Upper lobe of left lung (tissue), 4 donors: ENCODE results near the gene MRTFB.

Experiments
- POLR2A ChIP-seq, 4 donors: fragments of 450-650 bp; IDR thresholded peaks; one replicate each; pipeline ENCODE4 v1.5.1; 2016 to 2017; ENCODE audit warnings: antibody characterized with exemption in 4 of 4, mild to moderate bottlenecking in 2 of 4
- TF ChIP-seq, protein P1 (sequence below), 6 experiments: fragments of 450-650 bp in 4 of 6; fragments of 200-600 bp in 2 of 6; sonication (generic) in 2 of 6; IDR thresholded peaks; one replicate each; pipeline ENCODE4 v1.5.1; 2016 to 2019; ENCODE audit warnings: antibody characterized with exemption in 6 of 6

- no peak for TF ChIP-seq POLR2A (IDR thresholded peaks at IDR 0.05)
- TF ChIP-seq, protein P1, sequence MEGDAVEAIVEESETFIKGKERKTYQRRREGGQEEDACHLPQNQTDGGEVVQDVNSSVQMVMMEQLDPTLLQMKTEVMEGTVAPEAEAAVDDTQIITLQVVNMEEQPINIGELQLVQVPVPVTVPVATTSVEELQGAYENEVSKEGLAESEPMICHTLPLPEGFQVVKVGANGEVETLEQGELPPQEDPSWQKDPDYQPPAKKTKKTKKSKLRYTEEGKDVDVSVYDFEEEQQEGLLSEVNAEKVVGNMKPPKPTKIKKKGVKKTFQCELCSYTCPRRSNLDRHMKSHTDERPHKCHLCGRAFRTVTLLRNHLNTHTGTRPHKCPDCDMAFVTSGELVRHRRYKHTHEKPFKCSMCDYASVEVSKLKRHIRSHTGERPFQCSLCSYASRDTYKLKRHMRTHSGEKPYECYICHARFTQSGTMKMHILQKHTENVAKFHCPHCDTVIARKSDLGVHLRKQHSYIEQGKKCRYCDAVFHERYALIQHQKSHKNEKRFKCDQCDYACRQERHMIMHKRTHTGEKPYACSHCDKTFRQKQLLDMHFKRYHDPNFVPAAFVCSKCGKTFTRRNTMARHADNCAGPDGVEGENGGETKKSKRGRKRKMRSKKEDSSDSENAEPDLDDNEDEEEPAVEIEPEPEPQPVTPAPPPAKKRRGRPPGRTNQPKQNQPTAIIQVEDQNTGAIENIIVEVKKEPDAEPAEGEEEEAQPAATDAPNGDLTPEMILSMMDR (IDR thresholded peaks at IDR 0.05): no peak
Measured at GRCh38 chr16:14087181-14087580, 16.1 kb downstream of the MRTFB start.
